A549 (cell line): ENCODE results near the gene ACOT7.

Source experiments
- CTCF ChIP-seq: fragments of >200 bp; sonication (Bioruptor Twin); formaldehyde crosslinking; IDR thresholded peaks from 3 replicates; pipeline ENCODE4 v1.5.1; 2016
- EP300 ChIP-seq, 2 experiments: fragments of >200 bp; sonication (Bioruptor Twin); formaldehyde crosslinking; IDR thresholded peaks; 2 replicates in 1 of 2; 3 replicates in 1 of 2; pipeline ENCODE4 v1.6.1; 2016 to 2017
- ESRRA ChIP-seq: fragments of 150-350 bp; IDR thresholded peaks from 2 replicates; pipeline ENCODE4 v1.6.1; 2014; ENCODE audit warnings: mild to moderate bottlenecking, low read length, borderline replicate concordance
- HOXB13 ChIP-seq: fragments of 250-450 bp; sonication (Bioruptor Pico); IDR thresholded peaks from 2 replicates; pipeline ENCODE4 v1.5.0; 2020; ENCODE audit warnings: low read depth, mild to moderate bottlenecking, moderate library complexity

- TF ChIP-seq EP300 (IDR thresholded peaks at IDR 0.05) = no peak
- no peak for TF ChIP-seq CTCF
- TF ChIP-seq ESRRA = no peak
- TF ChIP-seq HOXB13 = no peak
Observed at GRCh38 chr1:6384135-6384534, 9.4 kb downstream of the ACOT7 start.
